ENCODE data around the gene AGPAT1.
A peak's percentile ranks its signal among the peaks of the same experiment; 100 is the strongest.

Gene AGPAT1

DNA sequence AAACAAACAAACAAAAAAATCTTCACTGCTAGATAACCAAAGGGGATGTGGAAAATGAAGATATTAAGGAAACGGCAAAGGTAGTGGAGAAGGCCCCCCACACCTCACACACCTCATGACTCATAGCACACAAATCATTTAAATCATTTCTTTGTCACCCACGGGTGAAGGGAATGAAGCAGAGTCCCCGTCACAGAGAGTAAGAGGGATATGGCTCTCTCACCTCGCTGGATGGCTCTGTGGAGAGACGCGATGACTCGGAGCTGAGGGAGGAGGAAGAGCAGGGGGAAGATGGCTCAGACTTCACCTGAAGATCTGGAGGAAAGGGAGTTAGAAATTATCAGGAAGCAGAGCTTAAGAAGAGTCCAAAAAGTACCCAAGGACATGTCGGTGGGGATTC is 49.0 kb downstream of the AGPAT1 start:
- no peak for DNase-seq (ENCODE audit: low read depth in 1 of 2, low spot score in 1 of 2)

- DNase-seq (ENCODE audit: low read depth in 1 of 2, low spot score in 1 of 2): no peak
These were observed 52.2 kb downstream of the AGPAT1 start for GRCh38 chr6:32123681-32124080.

DNA sequence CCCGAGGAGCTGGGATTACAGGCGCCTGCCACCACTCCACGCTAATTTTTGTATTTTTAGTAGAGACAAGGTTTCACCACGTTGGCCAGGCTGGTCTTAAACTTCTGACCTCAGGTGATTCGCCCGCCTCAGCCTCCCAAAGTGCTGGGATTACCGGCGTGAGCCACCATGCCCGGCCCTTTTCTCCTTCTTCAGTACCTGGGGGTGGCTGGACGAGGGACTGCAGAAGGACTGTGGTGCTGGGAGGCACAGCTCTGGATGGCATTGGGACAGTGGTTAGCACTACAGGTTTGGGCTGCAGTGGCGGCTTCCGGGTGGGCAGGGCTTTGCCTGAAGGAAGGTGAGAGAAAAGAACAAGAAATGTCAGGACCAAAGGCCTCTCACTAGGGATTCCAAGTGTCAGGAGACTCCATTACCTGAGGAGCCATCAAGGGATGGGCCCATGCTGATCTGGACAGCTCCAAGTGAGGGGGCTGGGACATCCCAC is 55.3 kb downstream of the AGPAT1 start:
- DNase-seq (ENCODE audit: low read depth in 1 of 2, low spot score in 1 of 2): no peak

DNA sequence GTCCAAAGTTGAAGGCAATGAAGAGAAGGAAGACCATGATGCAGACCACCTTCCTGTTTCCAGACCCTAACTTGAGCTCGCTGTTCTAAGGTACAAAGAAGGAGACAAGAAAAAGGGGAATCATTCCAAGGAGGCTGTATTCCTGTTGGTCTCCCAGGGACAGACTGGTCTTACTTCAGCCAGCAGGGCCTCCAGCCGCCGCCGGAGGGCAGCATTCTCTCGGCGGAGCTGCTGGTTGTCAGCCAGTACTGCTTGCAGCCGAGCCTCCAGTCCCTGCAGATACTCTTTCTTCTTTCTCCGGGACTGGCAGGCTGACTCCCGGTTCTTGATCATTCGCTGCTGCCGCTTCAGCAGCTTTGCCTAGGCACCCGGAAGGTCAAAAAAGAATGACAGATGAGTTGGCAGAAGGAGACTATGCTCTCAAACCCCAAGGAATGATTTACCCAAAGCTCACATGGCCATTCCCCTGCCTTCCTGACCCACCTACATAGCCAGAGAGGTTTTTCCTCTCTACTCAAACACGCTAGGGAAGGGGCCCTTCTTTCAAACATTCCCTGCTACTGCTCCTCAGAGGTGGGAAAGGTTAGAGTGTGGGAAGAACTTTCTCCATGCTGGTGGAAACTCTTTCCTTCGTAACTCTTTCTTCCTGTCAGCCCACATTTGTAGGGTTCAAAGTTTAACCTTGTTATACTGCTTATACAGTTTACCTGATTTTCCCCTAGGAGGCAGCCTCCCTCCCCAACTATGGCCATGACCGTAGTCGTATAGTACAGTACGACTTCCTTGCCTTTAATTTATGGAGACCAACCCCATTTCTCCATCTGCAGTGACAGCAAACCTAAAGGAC is 56.9 kb downstream of the AGPAT1 start:
- peak; percentile 30 to 49 for DNase-seq (ENCODE audit: low read depth in 1 of 2, low spot score in 1 of 2)
